Ramos (cell line): Measurements from ENCODE around the gene ADGRG6.
"Not testable (repeated sequence)": the region's sequence is repeated elsewhere in the genome, so short reads cannot be mapped to it uniquely, and the experiment has no call there.

Source experiments
- in situ Hi-C: fragments of 300-500 bp; cut with MboI; formaldehyde crosslinking; loops from one replicate; pipeline ENCODE4 v1.14.3; 2022; ENCODE audit warnings: low sequenced_read_pairs; ENCODE audit not compliant: unreplicated experiment

The ADGRG6 gene

GRCh38 chr6:142398353-142398752 lies 96.5 kb downstream of the ADGRG6 start:
- in situ Hi-C loops = no loop called here

DNA sequence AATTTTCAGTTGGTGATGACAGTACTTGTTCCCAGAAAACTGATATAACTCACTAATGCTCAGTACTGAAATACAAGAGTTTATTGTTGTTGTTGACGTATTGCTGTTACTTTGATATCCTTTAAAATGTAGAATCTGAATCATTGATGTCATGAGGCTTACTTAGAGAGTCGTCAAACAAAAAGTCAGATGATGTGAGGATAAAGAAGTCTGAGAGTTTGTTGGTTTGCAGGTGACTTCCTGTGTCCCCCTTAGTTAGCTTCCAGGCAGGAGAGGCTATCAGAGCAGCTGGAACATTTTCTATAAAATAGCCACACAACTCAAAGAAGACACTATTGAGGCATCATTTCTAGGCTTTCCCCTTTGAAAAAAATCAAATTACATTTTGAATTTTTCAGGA lies 97.9 kb downstream of the ADGRG6 start:
- in situ Hi-C loops = no loop called here

DNA sequence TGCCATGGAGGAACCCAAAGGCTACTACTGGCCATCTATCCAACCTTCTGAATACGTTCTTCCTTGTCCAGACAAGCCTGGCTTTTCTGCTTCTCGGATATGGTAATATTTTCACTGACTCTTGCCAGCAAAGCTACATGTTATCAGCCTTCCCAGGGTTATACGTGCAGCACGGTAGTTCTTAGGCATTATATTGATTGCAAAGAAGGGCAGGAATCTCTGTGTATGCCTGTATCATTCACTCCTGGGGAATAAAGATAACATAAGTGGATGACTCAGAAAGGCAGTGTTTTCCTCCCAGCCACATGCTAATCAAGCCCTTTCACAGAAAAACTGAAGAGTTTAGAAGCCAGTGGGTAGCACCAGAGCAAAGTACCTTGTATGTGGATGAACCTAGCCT lies 98.7 kb downstream of the ADGRG6 start:
- in situ Hi-C loops = no loop called here

- in situ Hi-C loops = no loop called here
Measured at GRCh38 chr6:142401838-142402237, 100.0 kb downstream of the ADGRG6 start.

GRCh38 chr6:142404751-142405150 lies 102.9 kb downstream of the ADGRG6 start:
- in situ Hi-C loops = no loop called here

- in situ Hi-C loops = no loop called here
Measured at GRCh38 chr6:142406131-142406530, 104.3 kb downstream of the ADGRG6 start.

DNA sequence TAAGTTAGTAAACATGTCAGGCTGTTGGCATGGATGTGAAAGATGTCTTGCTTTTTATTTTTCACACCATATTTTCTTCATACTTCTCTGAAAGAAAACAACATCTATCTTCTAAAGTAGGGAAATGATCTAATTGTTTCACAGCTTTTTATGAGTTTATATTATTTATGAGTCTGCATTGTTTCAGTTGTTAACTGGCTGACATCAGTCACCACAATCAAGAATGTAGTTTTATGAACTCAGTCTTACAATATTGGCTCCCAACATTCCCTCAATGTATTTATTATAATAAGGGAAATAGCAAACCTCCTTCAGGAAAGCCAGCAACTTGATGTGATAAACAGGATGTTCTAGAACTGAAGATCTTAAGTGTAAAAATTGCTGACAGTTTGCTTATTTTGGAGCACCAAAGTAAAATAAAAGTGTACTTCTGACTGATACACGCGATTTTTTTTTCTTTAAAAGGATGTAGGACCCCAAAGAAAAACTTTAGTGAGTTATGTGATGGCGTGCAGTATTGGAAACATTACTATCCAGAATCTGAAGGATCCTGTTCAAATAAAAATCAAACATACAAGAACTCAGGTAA lies 106.0 kb downstream of the ADGRG6 start:
- in situ Hi-C loops = no loop called here

DNA sequence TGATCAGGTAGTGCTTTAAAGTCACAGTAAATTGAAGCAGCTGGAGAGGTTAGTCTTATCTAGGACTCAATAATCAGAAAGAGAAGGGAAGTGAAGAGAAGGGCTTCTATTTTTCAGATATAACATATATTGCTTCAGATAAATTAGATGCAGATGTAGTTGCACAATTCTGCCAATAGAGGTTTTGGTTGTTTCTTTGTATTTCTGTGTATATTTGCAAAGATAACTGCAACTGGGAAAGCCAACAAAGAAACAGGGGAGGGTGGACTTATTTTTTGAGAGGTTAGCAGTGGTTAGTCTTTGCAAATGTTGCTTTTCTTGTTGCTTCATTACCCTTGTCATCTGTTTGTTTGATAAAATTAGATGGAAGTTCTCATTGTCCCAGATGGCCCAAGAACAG lies 106.6 kb downstream of the ADGRG6 start:
- in situ Hi-C loops = no loop called here

GRCh38 chr6:142409794-142410193 lies 108.0 kb downstream of the ADGRG6 start:
- in situ Hi-C loops = no loop called here

DNA sequence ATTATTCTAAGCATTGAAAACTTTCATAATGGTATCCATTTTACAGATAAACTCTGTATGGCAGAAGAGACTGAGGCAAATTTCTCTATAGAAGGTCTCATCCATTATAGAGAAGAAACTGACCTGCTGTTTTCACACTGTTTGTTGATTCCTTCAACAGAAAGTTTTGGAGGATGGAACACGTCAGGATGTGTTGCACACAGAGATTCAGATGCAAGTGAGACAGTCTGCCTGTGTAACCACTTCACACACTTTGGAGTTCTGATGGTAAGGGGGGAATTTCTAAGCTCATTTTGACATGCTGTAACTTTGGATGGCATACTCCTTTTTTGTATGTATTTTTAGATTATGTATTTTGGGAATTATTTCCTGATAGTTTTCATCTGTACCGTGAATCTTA lies 109.3 kb downstream of the ADGRG6 start:
- in situ Hi-C loops = no loop called here

DNA sequence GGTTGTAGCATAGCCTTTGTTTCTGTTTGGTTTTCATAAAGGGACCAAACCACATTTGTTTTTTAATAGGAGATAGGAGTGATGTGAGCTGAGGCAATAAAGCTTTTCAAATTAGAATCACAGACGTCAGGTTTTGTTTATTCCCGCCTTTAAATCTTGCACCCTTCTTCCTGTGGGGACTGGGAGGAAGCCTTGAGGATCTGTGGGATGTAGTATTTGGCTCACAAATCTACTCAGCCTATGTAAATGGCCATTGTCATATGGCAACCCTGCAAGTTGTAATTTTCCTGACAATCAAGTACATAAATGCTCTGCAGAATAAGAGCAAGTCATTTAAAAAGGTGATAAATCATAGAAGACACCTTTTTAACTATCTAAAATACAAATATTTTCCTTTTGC lies 110.4 kb downstream of the ADGRG6 start:
- in situ Hi-C loops = no loop called here

DNA sequence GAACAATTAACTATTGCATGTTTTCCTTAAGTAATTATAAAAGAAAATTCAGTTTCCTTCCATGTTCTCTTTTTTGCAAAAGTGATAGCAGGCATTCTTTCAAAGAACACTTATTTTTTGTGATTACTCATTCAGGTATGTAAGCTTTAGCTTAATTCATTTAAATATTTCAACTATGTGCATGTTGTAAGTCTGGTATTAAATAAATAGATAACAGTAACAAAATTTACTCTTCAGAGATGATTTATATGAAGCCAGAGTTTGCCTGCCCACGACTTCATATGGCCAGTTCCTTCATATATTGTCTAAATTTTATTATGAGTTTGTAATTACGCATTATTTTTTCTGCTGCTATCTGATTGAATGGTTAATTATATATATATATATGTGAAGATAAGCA lies 110.9 kb downstream of the ADGRG6 start:
- in situ Hi-C loops = no loop called here

DNA sequence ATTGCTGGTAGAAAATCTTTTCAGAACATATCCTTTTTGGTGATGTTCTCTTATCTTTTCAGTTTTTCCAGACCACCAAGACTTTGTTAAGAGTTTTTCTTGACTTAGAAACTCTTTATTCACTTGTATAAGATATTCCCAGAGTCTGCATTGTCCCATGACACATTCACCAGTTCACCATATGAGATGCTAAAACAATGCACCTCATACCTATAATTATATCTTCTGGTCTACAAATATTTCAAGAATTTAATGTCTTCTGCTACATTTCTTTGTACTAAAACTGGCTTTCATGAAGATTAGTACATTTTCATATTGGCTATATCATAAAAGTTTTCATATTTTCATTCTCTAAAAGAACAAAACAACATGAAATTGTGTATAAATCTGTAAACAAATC lies 111.3 kb downstream of the ADGRG6 start:
- in situ Hi-C loops = no loop called here

GRCh38 chr6:142414462-142415250 lies 112.8 kb downstream of the ADGRG6 start:
- in situ Hi-C loops = no loop called here

DNA sequence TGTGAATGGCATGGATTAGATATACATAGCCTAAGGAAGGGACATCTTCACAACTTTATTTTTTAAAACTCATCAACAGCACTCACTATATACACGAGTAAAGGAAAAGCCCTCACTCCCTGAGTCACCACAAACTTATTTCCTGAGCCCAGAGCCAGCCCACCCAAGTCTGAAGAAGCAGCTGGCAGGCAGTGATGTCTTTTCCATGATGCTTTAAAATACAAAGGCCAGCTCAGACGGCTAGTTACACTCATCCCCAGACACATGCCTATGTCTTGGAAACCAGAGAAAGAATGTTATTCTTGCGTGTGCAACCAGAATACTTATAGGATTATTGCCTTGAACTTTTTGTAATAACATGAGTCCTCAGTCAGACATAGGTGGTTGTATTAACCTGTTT lies 114.4 kb downstream of the ADGRG6 start:
- in situ Hi-C loops = no loop called here

GRCh38 chr6:142416686-142417085 lies 114.9 kb downstream of the ADGRG6 start:
- in situ Hi-C loops = no loop called here

DNA sequence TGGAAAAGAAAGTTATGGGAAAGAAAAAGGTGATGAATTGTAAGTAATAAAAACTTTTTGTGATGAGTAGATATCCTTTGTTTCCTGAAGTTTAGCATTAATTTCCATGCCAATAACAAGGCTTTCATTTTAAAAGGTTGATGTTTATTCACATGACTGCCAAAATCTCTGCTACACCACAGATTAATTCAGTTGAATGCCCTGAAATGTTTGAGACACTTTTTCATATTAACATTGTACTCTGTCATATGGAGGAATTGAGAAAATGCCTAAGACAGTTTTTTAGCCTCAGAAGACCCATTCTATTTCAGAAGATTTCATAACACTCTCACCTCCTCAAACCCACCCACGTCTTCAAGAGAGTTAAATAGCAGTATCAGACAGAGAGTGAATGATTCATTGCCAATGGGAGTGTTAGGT lies 115.5 kb downstream of the ADGRG6 start:
- in situ Hi-C loops = no loop called here

DNA sequence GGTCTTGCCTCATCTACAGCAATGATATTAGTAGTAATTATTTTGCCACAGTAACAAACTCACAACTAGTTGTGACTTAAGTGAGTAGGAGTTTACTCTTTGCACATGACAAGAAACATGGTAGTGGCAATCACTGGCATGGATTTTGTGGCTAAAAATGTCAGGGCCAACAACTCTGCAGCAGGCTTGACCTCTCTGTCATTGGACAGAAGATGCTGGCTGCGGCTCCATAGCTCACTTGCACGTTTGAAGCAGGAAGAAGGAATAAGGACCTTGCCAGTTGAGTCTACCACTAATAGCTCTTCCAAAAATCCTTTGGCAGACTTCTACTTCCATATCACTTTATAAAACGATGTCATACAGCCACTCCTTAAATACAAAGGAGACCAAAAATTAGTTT lies 117.3 kb downstream of the ADGRG6 start:
- in situ Hi-C loops = no loop called here

DNA sequence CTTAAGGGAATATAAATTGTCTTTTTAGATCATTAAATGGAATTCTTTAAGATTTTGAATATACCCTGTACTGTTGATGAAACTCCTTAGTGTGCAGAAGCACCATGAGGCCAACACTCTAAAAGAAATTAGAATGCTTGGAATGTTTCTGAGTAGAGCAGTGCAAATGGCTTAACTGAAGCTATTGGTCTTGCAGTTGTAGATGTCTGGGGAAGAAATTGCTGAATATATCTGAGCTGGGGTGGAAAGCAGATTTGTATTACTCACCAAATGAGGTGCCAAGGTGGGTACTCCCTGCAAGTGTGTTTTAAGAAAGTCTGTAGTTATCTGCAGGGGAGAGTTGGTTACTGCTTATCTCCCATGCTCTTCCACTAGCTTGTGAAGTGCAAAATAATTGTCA lies 119.0 kb downstream of the ADGRG6 start:
- in situ Hi-C loops = no loop called here

DNA sequence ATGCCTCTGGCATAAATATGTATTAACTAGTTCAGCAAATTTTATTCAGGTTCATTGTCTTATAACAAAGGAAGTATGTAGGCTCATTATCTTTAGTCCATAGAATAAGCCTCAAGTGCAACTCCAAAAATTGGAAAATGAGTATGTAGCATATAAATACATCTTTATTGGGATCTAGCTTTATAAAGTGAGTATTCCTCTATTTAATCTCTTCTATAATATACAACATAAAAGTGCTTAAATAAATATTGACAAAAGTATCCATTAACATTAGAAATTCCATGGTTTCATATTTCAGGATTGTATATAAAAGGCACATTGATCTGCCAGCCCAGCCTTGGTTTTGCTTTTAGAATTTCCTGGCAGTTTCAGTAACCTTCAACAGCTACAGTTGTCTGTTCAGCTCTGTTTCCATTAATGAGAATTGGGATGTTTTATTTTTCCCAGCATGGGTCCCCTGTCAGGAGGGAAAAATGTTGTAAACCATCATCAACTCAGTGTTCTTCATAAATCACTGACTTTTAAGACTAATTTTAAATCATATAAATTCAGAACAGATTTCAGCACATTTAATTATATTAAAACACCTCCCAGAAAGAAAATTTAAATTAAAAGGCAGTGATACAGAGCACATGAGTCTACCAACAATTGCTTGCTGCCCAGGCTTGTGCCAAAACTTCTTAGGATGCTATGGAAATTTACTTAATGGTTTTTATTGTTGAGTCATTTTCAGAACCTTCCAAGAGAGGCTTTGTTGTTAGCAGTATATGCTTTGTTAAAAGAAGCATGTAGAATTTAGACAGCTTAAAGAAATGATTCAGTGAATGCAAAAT lies 119.7 kb downstream of the ADGRG6 start:
- in situ Hi-C loops = no loop called here

GRCh38 chr6:142426444-142427132 lies 124.8 kb downstream of the ADGRG6 start:
- in situ Hi-C loops = not testable (repeated sequence)
